ENCODE measurements around the gene ZC3H7B. TPM values are rescaled to one million over a fixed set of nuclear protein-coding genes. Genes with fewer than 3 reads are reported as not detected.
A peak's percentile ranks its signal among the peaks of the same experiment; 100 is the strongest.

ZC3H7B gene
- total RNA-seq, 2 donors from 2014 or later = 70.9 to 74.2 TPM

DNA sequence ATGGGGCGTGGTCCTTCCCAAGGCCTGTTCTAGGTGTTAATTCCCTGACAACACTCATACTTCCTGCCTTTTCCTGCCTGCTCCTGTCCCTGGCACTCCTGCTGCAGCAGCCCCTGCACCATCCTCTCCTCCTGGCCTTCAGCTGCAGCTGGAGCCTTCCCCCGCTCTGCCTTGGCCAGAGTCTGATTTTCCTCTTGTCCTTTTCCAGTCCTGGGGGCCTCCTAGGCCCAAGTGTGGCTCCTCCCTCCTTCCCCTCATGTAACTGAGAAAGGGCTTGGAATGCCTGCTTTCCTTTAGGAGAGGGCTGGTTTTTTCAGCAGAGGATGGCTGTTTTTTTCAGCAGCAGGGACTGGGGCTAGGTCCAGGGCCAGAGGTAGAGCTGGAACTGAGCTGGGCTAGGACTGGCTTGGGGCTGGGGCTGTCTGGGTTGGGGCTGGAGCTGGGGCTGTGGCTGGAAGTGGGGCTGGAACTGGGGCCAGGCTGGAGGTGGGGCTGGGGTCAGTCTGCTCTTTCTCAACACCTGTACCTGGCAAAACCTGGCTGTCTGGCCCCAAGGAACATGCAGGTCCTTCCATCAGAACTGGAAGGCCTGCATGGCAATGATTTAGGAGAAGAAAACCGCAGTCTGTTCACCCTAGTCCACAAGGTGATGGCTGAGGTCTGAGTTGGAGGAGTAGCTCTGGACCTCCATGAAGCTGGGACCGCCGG lies 23.6 kb downstream of the ZC3H7B start:
- H3K4me3 Mint-ChIP-seq = no peak overlapping the region
- H3K9me3 Mint-ChIP-seq = no peaks in the 10 kb centered on the region
- Histone ChIP-seq H3K27ac (ENCODE audit: low read depth, low read length) (no peak overlapping the region), H3K9ac (ENCODE audit: extremely low read depth, low read length, poor library complexity, severe bottlenecking) (no peak overlapping the region), H3K4me1 (ENCODE audit: control insufficient read depth, insufficient read depth, low read length) (no peaks in the 10 kb centered on the region), H3K27me3 (ENCODE audit: control insufficient read depth, insufficient read depth, low read length, poor library complexity, severe bottlenecking) (no peaks in the 10 kb centered on the region), H3K9me3 (ENCODE audit: control insufficient read depth, low read length) (no peaks in the 10 kb centered on the region), H3K4me3 (ENCODE audit: low read length) (no peak overlapping the region), H3K36me3 (ENCODE audit: control insufficient read depth, insufficient read depth, low read length) (peaks cover 40% of the 10 kb centered on the region)
- peak overlapping the region; percentile 52 for H3K27ac Mint-ChIP-seq
- H3K4me1 Mint-ChIP-seq = no peaks in the 10 kb centered on the region
- DNase-seq = no peak
- 96% methylated on average over 3 to 5 of the region's 5 CpGs for WGBS, 2 experiments (ENCODE audit: insufficient coverage in 1 of 2, insufficient read length in 1 of 2)
- H3K27me3 Mint-ChIP-seq (ENCODE audit: insufficient read depth) = no peaks in the 10 kb centered on the region
- peaks cover 64% of the 10 kb centered on the region for H3K36me3 Mint-ChIP-seq (ENCODE audit: low read depth)
- no peak for TF ChIP-seq CTCF (conservative IDR thresholded peaks at IDR 0.05)

GRCh38 chr22:41327124-41327523 lies 25.8 kb downstream of the ZC3H7B start:
- Histone ChIP-seq H3K27ac (ENCODE audit: low read depth, low read length) (no peak overlapping the region), H3K9ac (ENCODE audit: extremely low read depth, low read length, poor library complexity, severe bottlenecking) (no peak overlapping the region), H3K4me3 (ENCODE audit: low read length) (no peak overlapping the region), H3K36me3 (ENCODE audit: control insufficient read depth, insufficient read depth, low read length) (peaks cover 46% of the 10 kb centered on the region), H3K4me1 (ENCODE audit: control insufficient read depth, insufficient read depth, low read length) (no peaks in the 10 kb centered on the region), H3K9me3 (ENCODE audit: control insufficient read depth, low read length) (no peaks in the 10 kb centered on the region), H3K27me3 (ENCODE audit: control insufficient read depth, insufficient read depth, low read length, poor library complexity, severe bottlenecking) (no peaks in the 10 kb centered on the region)
- Mint-ChIP-seq H3K27ac (no peak overlapping the region), H3K27me3 (ENCODE audit: insufficient read depth) (no peaks in the 10 kb centered on the region), H3K4me1 (no peaks in the 10 kb centered on the region), H3K36me3 (ENCODE audit: low read depth) (peaks cover 62% of the 10 kb centered on the region), H3K4me3 (no peak overlapping the region), H3K9me3 (no peaks in the 10 kb centered on the region)
- 90 to 92% methylated on average over 16 of the region's 16 CpGs for WGBS, 2 experiments (ENCODE audit: insufficient coverage in 1 of 2, insufficient read length in 1 of 2)
- TF ChIP-seq CTCF (conservative IDR thresholded peaks at IDR 0.05) = no peak
- DNase-seq = no peak

- Histone ChIP-seq H3K27me3 (ENCODE audit: control insufficient read depth, insufficient read depth, low read length, poor library complexity, severe bottlenecking) (no peaks in the 10 kb centered on the region), H3K9ac (ENCODE audit: extremely low read depth, low read length, poor library complexity, severe bottlenecking) (no peak overlapping the region), H3K4me3 (ENCODE audit: low read length) (no peak overlapping the region), H3K27ac (ENCODE audit: low read depth, low read length) (no peak overlapping the region), H3K36me3 (ENCODE audit: control insufficient read depth, insufficient read depth, low read length) (peaks cover 55% of the 10 kb centered on the region), H3K9me3 (ENCODE audit: control insufficient read depth, low read length) (no peaks in the 10 kb centered on the region), H3K4me1 (ENCODE audit: control insufficient read depth, insufficient read depth, low read length) (no peaks in the 10 kb centered on the region)
- H3K9me3 Mint-ChIP-seq = no peaks in the 10 kb centered on the region
- no peak for DNase-seq
- TF ChIP-seq CTCF (conservative IDR thresholded peaks at IDR 0.05) = no peak
- H3K36me3 Mint-ChIP-seq (ENCODE audit: low read depth) = peaks cover 59% of the 10 kb centered on the region
- H3K4me3 Mint-ChIP-seq = no peak overlapping the region
- WGBS, 2 experiments (ENCODE audit: insufficient coverage in 1 of 2, insufficient read length in 1 of 2) = 90 to 97% methylated on average over 6 to 7 of the region's 7 CpGs
- no peaks in the 10 kb centered on the region for H3K27me3 Mint-ChIP-seq (ENCODE audit: insufficient read depth)
- no peak overlapping the region for H3K27ac Mint-ChIP-seq
- H3K4me1 Mint-ChIP-seq = no peaks in the 10 kb centered on the region
These were observed 28.8 kb downstream of the ZC3H7B start for GRCh38 chr22:41330169-41330568.
